T47D (cell line): Measurements from ENCODE around the gene MCRIP2.

Experiments used
- DNase-seq, 2 experiments: peaks; one replicate each; pipeline versions ENCODE4 v3.0.0 to v3.0.0-alpha.2; 2011 to 2012; ENCODE audit warnings: low read depth in 1 of 2, low spot score in 1 of 2
- JUND ChIP-seq: IDR thresholded peaks from 2 replicates; pipeline ENCODE4 v1.6.1; 2012; ENCODE audit warnings: low read depth
- in situ Hi-C: cut with HindIII; loops from 2 replicates; pipeline ENCODE4 v1.10.0; 2016; ENCODE audit warnings: low sequenced_read_pairs, low pct_unique_long_range_greater_than_20kb

The MCRIP2 gene

DNA sequence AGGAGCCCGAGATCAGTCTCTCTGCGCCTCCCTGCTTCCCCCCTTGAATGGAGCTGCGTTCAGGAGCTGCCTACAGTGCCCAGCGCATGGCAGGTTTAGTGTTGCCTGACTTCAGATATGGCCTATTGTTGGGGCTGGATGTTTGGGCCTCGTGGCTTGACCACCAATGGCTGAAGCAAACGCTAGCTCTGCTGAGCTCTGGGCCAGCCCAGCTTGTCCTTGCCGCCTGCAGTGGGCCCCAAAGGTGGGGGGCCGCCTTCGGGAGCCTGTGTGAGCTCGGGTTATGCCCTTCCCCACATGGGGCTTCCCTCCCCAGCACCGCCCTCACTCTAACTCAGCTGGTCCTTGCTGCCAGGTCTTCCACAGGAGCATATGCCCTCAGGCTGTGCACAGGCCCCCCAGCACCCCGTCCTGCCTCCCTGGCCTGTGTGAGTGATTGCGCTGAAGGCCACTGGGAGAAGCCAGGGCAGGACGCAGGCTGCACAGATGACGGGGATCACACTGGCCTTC lies 3.5 kb upstream of the MCRIP2 start:
- no peak for TF ChIP-seq JUND
- in situ Hi-C loops: no loop called here
- DNase-seq: no peak

DNA sequence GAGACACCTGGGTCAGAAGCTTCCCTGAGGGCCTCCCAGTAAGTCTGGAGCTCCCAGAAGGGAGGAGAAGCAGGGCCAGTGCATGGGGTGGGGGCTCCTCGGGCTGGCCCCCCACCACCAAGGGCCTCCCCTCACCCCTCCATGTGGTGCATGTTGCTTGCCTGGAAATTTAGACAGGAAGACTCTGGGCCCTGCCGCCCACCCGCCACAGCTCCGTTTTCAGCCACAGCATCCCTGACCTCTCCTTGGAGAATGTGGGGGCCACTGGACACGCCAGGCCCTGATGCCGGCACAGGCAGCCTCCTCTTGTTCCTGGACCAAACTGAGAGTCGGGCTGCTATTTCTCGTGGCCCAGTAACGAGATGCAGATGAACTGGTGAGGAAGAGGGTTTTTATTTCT lies 2.8 kb upstream of the MCRIP2 start:
- DNase-seq: no peak
- TF ChIP-seq JUND: no peak
- in situ Hi-C loops: no loop called here

DNA sequence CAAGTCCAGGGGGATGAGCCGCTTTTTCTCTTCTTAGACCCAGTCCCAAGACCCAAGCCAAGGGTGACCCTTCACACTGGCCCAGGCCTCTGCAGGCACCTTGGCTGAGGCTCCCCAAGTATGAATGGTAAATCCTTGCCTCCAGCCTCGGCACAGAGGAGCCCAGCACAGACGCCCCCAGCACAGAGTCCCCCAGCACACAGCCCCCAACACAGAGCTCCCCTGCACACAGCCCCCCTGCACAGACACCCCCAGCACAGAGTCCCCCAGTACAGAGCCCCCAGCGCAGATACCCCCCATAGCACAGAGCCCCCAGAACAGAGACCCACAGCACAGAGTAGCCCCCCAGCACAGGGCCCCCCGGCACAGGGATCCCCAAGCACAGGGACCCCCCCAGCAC lies 1.0 kb upstream of the MCRIP2 start:
- no peak for DNase-seq
- TF ChIP-seq JUND: no peak
- in situ Hi-C loops: no loop called here

DNA sequence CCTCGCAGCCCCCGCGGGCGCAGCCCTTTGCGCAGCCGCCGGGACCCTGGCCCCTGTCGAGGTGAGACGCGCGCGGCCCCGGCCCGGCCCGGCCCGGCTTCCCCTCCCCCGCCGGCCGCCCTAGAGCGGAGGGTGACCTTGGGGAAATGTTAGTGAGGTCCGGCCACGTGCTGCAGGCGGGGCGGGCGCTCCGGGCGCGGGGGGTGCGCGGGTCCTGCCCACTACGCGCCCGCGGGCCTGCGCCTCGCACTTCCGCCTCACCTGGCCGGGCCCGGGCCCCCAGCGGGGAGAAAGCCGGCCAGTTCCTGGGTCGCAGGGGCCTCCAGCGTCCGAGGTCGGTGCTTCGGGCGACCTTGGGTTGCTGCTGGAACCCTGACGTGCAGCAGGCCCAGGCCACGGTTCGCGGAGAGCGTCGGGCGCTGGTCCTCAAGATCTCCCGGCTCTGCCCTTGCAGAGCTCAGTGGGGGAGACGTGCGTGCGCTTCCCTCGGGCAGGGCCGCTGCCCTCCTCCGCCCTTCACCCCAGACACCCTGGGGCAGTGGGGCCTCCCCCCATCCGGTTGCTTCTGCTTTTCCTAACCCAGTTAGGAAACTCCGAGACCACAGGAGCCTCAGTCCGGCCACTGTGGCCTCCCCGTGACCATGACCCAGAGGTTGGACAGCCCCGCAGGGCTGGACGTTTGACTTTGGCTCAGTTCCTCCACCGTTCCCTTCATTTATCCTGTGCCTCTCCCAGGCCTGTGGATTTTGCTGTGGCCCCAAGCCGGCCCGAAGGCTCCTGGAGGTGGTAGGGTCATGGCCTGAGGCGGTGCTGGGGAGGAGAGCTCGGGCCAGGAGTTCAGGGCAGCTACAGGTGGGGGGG lies 791 bp downstream of the MCRIP2 start:
- no peak for TF ChIP-seq JUND
- in situ Hi-C loops: no loop called here
- peak; percentile 84 to 87 for DNase-seq

DNA sequence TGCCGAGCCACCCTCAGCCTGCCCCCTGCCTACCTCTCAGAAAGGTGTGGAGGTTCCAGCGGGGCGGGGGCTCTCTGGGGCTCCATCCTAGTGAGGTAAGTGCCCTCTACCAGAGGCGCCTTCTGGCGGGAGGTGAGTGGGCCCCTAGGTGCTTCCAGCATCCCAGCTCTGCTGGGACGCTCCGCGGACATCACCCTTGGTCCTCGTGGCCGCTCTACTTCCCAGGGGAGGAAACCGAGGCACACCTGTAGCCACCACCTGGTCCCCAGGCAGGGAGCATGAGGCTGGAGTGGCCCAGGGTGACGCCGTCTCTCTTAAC lies 1.4 kb downstream of the MCRIP2 start:
- DNase-seq: no peak
- in situ Hi-C loops: no loop called here
- TF ChIP-seq JUND: no peak

DNA sequence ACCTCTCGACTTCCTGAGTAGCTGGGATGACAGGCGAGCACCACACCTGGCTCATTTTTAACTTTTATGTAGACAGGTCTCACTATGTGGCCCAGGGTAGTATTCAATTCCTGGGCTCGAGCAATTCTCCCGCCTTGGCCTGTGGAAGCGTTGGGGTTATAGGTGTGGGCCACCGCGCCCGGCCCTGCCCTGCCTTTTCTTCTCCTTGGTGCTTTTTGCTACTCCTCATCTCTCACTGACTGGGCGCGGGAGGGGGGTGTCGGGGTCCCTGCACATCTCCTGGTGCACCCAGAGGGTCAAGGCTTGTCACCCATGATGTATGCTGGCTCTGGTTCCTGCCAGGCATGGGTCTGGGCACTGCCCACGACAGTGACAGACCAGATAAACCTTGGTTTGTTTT lies 2.9 kb downstream of the MCRIP2 start:
- in situ Hi-C loops: no loop called here
- TF ChIP-seq JUND: no peak

DNA sequence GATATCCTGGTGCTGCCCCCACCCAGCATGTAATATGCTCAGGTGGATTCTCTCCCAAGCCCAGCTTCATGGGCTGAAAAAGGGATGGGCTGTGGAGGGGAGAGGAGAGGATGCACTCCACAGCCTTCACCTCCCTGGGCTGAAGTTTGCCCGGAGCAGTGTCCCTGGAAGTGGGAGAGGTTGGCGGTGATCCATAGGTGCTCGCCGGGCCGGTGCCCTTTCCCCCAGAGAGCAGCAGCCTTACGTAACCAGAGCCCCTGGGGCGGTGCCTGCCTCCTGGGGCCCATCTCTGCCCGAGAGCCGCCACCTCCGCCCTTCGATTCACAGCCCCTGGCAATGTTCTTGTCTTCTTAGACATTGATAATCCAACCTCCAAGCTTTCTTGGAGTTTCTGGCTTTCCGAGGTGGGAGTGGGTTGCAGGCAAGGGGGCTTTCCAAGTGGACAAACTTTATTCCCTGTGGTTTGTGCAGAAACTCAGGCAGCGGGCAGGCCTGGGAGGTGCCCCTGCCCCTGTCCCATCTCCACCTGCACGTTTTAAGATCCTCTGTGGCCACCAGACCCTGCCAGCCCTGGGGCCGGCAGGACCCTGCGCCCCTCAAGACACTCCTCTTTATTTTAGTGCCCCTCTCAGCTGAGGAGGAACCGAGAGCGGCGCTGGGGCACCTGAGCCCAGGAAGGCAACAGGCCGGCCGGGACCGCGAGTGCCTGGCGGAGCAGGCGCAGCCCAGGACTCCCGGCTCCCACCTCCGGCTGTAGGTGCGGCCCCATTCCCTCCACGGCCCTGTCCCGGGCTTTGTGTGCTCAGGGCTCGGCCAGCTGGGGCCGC lies 4.4 kb downstream of the MCRIP2 start:
- TF ChIP-seq JUND: no peak
- DNase-seq: no peak
- in situ Hi-C loops: no loop called here

More for the DNA sequence above, 2.9 kb downstream of the MCRIP2 start:
- no peak for DNase-seq

DNA sequence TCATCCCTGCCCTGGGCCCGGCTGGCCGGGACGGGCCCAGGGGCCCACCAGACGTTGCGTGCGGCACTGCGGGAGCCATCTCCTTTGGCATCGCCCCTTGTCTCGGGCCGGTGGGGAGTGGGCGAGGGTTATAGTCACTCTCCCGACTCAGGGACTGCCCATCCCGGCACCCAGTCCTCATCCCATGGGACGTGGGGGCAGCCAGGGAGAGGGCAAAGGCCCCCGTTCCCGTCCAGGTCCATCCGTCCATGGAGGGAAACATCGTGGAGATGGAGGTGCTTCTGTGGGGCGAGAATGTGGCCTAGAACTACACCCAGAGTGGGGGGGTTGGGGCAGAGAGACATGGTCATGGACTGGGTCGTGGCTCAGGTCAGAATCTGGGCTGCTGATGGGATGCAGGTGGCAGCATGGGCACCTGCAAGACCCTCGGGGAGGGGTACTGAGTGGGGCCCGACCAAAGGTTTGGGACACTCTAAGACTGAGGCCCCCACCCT lies 5.1 kb downstream of the MCRIP2 start:
- DNase-seq: no peak
- no peak for TF ChIP-seq JUND
- in situ Hi-C loops: no loop called here

DNA sequence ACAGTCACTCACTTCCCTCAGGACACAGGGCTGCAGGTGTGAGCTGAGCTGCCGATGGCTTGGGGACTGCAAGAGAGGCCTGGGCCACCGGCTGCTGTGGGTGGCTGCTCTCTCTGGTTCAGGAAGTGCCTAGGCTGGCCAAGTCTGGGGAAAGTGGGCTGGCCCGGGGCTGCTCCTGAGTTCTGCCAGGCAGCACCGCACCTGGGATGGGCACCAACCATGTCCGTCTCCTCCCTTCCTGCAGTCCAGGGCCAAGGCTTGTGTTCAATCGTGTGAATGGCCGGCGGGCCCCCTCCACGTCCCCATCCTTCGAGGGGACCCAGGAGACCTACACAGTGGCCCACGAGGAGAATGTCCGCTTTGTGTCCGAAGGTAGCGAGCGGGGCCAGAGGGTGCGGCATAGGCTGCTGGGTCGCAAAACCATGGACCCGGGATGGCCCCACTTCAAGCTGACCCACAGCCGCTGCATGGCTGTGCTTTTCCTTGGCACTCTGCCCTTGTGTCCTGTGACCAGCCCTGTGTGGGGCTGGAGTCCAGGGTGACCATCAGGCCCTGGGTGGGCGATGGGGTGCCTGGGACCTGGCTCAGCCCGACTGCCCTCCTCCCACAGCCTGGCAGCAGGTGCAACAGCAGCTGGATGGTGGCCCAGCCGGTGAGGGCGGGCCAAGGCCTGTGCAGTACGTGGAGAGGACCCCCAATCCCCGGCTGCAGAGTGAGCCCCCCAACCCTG lies 5.7 kb downstream of the MCRIP2 start:
- no peak for DNase-seq
- in situ Hi-C loops: no loop called here
- no peak for TF ChIP-seq JUND

DNA sequence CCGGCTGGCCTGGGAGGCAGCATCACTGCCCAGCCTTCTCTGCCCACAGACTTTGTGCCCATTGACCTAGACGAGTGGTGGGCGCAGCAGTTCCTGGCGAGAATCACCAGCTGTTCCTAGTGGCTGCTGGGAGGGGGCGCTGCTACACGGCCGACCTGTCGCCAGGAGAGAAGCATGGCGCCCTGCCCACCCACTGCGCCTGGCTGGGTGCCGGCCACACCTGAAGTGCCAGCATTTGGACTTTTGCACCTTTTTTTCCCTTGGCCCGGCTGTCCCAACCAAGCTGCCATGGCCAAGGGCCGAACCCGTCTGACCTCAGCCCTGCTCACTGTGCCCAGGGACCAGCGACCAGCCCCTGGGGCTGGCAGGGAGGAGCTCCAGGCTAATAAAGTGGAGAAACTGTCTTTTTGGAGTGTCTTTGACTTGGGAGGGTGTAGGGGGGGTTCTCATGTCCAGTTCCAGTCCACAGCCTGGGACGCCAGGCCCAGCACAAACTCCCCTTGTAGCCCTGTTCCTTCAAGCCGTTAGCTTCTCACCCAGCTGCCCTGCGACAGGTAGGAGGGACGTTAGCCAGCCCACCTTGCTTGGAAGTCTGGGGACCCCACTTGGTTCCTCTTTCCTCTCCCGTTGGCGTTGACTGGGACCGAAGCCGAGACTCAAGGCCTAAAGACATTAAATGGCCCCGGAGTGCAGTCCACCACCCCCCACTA lies 6.6 kb downstream of the MCRIP2 start:
- DNase-seq: no peak
- in situ Hi-C loops: no loop called here
- TF ChIP-seq JUND: no peak

DNA sequence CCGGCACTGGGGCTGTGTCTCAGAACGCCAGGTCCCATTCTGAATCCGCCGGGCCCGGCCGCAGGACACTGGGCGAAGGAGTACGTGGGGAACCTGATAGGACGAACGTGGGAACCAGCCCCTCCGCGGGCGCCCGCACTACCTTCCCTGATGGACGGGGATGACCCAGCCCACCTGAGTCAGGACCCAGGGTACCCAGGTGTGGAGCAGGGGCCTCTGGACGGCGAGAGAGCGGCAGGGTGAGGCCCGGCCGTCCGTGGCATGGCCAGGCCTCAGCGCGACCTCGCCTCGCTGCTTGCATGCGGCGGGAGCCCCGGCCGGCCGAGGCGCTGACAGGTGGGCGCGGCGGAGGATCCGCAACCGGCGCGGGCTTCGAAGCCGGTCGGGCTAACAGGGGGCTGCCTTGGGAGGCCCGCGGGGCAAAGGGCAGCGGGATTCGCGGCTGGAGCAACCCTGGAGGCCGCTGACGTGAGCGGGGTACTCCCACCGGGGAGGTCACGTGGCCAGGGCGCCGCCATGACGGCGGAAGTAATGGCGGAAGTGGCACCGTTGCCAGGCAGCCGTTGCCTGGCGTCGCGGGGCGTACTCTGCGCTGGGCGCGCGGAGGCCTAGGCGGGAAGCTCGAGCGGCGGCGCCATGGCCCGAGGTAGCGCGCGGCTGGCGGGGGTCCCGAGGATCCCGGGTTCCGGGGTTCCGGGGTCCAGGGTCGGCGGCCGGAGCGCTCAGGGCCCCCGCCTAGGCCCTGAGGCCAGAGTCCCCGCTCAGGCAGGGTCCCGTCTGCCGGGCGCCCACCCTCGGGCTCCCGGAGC lies 7.4 kb downstream of the MCRIP2 start, which contains the start of gene WDR90:
WDR90 (plus strand) TSS at position 585 of the 809 bp plus-strand sequence; CDS start at position 637, 52 bp downstream.
- peak; percentile 91 to 98 for DNase-seq
- no peak for TF ChIP-seq JUND
- in situ Hi-C loops: no loop called here

DNA sequence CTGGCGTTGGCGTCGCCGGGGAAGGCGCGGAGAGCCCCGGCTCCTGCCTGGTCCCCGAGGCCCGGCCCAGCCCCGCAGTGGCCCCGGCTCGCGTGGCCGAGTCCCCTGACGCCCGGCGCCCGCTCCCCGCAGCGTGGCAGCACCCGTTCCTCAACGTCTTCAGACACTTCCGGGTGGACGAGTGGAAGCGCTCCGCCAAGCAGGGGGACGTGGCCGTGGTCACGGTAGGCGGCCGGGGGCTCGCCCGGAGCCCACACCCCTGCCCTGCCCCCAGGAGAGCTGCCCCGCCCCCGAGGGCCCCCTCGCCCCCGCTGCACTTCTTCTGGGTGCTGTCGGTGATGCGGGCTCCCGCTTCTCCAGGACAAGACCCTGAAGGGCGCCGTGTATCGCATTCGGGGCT lies 8.0 kb downstream of the MCRIP2 start:
- TF ChIP-seq JUND: no peak
- no peak for DNase-seq
- in situ Hi-C loops: no loop called here
